LNCAP (cell line): Measurements from ENCODE around the gene HDAC4.

Source experiments
- CTCF ChIP-seq: fragments of 450-650 bp; IDR thresholded peaks from 2 replicates; pipeline ENCODE4 v1.5.1; 2017; ENCODE audit warnings: mild to moderate bottlenecking

HDAC4 gene

GRCh38 chr2:239153806-239154591 is 246.8 kb downstream of the HDAC4 start:
- no peak for TF ChIP-seq CTCF

GRCh38 chr2:239152916-239153305 is 247.9 kb downstream of the HDAC4 start:
- no peak for TF ChIP-seq CTCF

DNA sequence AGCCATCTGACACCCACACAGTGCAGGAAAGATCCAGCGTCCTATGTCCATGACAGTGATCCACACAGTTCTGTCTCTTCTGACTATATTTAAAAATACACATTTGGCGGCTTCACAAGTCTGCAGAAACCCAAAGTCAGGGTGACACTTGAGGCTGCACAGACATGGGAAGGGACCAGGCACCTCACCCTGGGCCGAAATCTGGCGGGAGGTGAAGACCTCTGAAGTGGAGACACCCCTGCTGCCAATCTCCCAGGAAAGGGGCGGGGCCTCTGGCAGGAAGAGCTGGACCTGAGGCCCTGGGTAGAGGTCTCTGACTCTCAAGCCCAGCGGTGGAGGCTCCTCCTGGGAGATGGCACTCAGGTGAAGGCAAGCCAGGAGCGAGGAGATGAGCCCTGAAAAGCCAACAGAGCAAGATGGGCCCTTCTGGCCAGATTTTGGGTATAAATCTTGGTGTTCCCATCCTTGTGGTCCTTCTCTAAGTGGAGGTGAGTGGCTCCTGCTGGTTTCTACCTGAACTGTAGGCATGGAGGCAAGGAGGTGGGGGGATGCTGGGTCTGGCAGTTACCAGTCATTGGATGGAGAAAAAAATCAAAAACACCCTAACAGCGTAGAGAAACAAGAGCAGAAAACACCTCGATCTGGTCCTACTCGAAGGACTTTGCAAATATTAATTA is 248.4 kb downstream of the HDAC4 start:
- TF ChIP-seq CTCF = no peak

GRCh38 chr2:239151201-239152131 is 249.4 kb downstream of the HDAC4 start:
- no peak for TF ChIP-seq CTCF

- no peak for TF ChIP-seq CTCF
Measured at GRCh38 chr2:239150125-239151011, 250.5 kb downstream of the HDAC4 start.

GRCh38 chr2:239149501-239149900 is 251.3 kb downstream of the HDAC4 start:
- TF ChIP-seq CTCF = no peak
